ENCODE data around the gene ADD2. TPM values are rescaled to one million over a fixed set of nuclear protein-coding genes. Genes with fewer than 3 reads are reported as not detected.

ADD2 gene
- total RNA-seq, 2 experiments from 2014 or later, result 1.3 to 1.4 TPM

DNA sequence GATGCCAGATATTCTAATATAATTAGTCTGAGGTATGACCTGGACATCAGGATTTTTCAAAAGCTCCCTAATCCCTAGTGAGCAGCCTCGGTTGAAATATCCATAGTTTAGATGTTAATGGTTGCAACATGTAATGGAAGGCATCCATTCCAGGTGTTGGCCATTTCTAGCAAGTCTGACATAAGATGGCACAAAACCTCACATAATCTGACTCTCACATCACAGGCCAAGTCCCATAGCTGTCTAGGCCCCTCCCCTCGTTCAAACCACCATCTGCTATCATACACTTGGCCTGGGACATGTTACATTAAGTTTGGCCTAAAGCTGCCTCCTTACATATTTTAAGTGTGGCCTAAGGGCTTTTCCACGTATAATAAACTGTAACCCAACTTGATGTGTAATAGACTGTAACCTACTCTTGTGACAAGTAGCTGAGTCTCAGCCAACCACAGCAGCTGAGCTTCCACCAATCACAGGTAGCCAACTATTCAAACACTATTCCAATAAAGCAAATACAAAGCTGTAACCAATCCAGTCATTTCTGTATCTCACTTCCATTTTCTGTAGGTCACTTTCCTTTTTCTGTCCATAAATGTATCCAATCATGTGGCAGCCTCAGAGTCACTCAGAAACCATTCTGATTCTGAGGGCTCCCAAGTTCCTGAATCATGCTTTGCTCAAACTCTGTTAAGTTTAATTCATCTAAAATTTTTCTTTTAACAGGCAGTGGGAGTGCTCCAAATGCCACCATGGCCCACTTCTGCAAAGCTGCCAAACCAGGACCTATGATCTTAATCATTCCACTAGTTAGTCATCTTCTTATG, 59.4 kb downstream of the ADD2 start:
- Mint-ChIP-seq H3K36me3 (ENCODE audit: low read depth) (no peaks in the 10 kb centered on the region), H3K4me1 (no peaks in the 10 kb centered on the region), H3K4me3 (no peak overlapping the region), H3K9me3 (no peaks in the 10 kb centered on the region), H3K27ac (no peak overlapping the region), H3K27me3 (no peaks in the 10 kb centered on the region)
- DNase-seq, result no peak
- CTCF ChIA-PET, result no interaction called here
- POLR2A ChIA-PET, result no interaction called here

DNA sequence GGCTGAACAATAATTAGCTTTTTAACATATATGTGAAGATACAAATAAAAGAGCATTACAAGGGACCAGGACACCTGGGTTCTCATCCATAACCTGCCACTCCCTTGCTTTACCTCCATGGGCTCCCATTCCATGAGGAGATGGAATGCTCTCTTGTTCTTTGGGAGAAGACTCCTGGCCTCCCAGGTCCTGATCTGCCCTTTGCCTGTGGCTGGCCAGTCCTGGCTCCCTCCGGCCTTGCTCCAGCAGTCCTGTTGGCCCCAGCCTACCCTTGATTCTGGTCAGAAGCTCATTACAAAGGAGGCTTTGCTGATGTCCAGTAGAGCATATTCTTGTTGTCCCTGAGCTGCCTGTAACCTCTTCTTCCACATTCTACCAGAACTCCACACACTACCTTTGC, 60.3 kb downstream of the ADD2 start:
- no peaks in the 10 kb centered on the region for H3K27me3 Mint-ChIP-seq
- H3K4me3 Mint-ChIP-seq, result no peak overlapping the region
- ChIA-PET POLR2A (no interaction called here), CTCF (no interaction called here)
- no peaks in the 10 kb centered on the region for H3K4me1 Mint-ChIP-seq
- no peak for DNase-seq
- no peak overlapping the region for H3K27ac Mint-ChIP-seq
- no peaks in the 10 kb centered on the region for H3K36me3 Mint-ChIP-seq (ENCODE audit: low read depth)
- H3K9me3 Mint-ChIP-seq, result no peaks in the 10 kb centered on the region

DNA sequence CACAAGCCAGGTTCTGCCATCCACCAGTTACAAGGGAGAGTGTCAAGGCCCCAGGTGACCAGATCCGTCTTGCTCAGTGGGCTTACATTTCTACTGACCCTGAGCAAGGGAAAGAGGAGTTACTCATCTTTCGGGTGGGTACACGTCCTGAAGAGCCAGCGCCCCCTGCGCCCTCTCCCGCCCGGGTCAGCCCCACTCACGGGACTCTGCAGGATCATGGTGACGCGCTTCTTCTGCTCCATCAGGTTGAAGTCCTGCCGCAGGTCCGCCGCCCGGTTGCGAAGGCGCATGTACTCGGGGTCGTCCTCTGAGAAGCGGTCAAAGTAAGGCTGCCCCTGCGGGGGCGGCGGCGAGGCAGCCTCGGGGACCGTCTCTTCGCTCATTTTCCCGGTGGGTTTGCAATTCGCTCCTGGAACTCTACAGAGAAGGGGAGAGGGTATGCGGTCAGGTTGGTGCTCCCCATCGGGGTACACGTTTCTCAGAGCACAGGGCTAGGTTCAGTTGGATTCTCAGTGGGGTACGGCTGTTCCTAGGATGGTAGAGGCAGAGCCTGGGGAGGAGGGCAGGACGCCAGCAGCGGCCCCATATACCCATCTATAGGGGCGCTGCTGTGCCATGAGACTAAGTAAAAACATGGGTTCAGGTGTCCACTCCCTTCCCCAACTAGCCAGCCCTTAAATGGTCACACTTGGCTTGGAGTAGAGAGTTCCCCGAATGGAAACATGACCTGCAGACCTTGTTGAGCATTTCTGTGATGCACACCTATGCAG, 61.8 kb downstream of the ADD2 start:
- H3K4me3 Mint-ChIP-seq, result no peak overlapping the region
- ChIA-PET POLR2A (no interaction called here), CTCF (no interaction called here)
- no peaks in the 10 kb centered on the region for H3K9me3 Mint-ChIP-seq
- no peak overlapping the region for H3K27ac Mint-ChIP-seq
- no peak for DNase-seq
- no peaks in the 10 kb centered on the region for H3K36me3 Mint-ChIP-seq (ENCODE audit: low read depth)
- H3K4me1 Mint-ChIP-seq, result no peaks in the 10 kb centered on the region
- H3K27me3 Mint-ChIP-seq, result peaks cover 2% of the 10 kb centered on the region

DNA sequence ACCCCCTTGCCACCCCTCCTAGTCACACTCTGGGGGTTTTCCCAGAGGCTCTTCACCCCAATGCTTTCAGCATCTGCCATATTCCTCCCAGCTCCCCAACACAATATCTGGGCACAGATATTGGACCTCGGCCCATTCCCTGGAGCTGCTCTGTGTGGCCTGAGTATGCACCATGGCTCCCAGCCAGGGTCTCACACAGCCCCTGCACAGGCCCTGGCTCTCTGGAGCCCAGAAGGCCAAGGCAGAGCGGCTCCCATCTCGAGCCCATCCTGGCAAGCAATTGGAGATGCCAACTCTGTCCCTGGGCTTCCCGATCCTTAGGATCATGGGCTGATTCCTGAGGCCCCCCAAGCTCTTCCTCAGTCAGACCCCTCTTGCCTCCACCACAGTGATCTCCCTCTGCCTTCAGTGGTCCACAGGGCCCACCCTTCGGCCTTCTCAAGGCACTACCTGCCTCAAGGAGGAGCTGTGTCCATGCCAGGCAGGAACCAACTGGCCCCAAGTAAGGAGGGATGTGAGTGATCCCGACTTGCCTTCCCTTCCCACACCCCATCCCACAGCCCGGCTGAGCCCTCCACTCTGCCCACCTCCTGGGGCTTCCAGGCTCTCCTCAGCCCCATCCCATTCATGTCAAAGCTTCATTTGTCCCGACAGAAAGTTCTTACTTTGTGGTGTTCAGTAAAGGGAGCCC, 62.7 kb downstream of the ADD2 start:
- CTCF ChIA-PET, result no interaction called here

DNA sequence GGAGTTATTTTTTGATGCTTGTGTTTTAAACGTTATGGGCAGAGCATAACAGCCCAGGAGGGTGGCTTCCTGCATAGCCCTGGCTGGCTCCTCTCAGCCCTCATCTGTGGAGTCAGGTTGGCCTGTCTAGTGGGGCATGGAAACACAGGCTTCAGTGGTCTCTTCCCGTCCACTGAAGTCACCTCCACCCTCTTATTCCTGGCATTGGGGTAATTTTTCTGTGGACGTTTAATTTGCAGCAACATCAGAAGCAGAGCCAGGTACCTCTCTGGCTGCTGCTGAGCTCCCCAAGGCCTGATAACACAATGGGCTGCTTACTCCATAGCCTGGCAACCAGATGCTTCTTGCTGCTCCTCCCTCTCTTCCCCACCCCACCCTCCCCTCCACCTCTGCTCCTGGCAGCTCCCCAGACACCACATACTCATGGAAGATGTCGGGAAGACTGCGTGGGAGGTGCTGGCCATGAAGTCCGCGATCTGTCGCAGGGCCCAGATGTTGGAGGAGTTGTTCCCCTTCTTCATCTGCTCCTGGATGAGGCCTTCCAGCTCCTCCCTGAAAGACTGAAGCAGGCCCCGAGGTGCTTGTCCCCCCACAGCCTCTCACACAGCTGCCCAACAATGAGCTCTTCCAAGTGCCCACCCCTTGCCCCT, 64.0 kb downstream of the ADD2 start:
- Mint-ChIP-seq H3K27me3 (peaks cover 8% of the 10 kb centered on the region), H3K27ac (no peak overlapping the region), H3K4me3 (no peak overlapping the region), H3K36me3 (ENCODE audit: low read depth) (no peaks in the 10 kb centered on the region), H3K9me3 (no peaks in the 10 kb centered on the region), H3K4me1 (no peaks in the 10 kb centered on the region)
- ChIA-PET POLR2A (no interaction called here), CTCF (no interaction called here)
- no peak for DNase-seq

More for the DNA sequence above, 62.7 kb downstream of the ADD2 start:
- Mint-ChIP-seq H3K4me1 (no peaks in the 10 kb centered on the region), H3K27me3 (peaks cover 5% of the 10 kb centered on the region), H3K4me3 (no peak overlapping the region), H3K27ac (no peak overlapping the region), H3K36me3 (ENCODE audit: low read depth) (no peaks in the 10 kb centered on the region), H3K9me3 (no peaks in the 10 kb centered on the region)
- no peak for DNase-seq
- POLR2A ChIA-PET, result no interaction called here

DNA sequence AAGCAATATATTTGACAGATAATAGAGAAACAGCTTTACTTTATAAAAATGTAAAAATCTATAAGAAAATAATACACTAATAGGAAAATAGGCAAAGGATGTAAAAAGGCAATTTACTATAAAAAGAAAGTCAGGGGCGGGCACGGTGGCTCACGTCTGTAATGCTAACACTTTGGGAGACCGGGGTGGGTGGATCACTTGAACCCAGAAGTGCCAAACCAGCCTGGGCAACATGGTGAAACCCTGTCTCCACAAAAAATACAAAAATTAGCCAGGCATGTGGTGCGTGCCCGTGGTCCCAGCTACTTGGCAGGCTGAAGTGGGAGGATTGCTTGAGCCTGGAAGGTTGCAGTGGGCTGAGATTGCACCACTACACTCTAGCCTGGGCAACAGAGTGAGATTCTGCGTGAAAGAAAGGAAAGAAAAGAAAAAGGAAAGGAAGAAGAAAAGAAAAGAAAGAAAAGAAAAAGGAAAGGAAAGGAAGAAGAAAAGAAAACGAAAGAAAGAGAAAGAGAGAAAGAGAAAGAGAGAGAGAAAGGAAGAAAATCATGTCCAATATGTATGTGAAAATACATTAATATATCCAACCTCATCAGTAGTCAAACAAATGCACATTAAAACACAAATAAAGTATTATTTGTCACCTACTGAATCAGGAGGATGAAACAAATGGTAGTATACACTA, 65.1 kb downstream of the ADD2 start:
- ChIA-PET POLR2A (no interaction called here), CTCF (interaction anchor here (0.5 kb wide), 1 partner anchor 597 kb away, joined by 3 read pairs; no protein-coding TSS in a partner anchor)
- H3K36me3 Mint-ChIP-seq (ENCODE audit: low read depth), result no peaks in the 10 kb centered on the region
- no peaks in the 10 kb centered on the region for H3K9me3 Mint-ChIP-seq
- no peak overlapping the region for H3K27ac Mint-ChIP-seq
- no peaks in the 10 kb centered on the region for H3K4me1 Mint-ChIP-seq
- no peak for DNase-seq
- H3K27me3 Mint-ChIP-seq, result peaks cover 10% of the 10 kb centered on the region
- no peak overlapping the region for H3K4me3 Mint-ChIP-seq

DNA sequence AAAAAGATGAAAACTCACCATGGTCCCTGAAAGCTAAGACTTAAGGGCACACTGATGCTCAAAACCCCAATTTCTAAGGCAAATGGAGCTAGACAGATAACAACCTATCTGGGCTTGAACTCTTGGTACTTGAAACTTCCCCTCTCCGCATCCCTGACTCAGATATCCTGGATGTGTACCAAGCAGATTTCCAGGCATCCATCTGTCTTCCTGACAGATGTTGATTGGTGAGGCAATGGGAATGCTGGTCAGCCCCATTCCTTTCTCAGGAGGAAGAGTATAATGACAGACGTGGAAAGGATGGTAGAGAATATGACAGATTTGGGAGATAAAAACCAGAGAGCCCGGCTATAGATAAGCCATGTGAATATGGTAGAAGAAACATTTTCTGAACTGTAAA, 69.2 kb downstream of the ADD2 start:
- no peak for DNase-seq
- Mint-ChIP-seq H3K27me3 (peaks cover 15% of the 10 kb centered on the region), H3K9me3 (no peaks in the 10 kb centered on the region), H3K4me1 (no peaks in the 10 kb centered on the region), H3K27ac (no peak overlapping the region), H3K4me3 (no peak overlapping the region), H3K36me3 (ENCODE audit: low read depth) (no peaks in the 10 kb centered on the region)
- ChIA-PET CTCF (no interaction called here), POLR2A (no interaction called here)

DNA sequence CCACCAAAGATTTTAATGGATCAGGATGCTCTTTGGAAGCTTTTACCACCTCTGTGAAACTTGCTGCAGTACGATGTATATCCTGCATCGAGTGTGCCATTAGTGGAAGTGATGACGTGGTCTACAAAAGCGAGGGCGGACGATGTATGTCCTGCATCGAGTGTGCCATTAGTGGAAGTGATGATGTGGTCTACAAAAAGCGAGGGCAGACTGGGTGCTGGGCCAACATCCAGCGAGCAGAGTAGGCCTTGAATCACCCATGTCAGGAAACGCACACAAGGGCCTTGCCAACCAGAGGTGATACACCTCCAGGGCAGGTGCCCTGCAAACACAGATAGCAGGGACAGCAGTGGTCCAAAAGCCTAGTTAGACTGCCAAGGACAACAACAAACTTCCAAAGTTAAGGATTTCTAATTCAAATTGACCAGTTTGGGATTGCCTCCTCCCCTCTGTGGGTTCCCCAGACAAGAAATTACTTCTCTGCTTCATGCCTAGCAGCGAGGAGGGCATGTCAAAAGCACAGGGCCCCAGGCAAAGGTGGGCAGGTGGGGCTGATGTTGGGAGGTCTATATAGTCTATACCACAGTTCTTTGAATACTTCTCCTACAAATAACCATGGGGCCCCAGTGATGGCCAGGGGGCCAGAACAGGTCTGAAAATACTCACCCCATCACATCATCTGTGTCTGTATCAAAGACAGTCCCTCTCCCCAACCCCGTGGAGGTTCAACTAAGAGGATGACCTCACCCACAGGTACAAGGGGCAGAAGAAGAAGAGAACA, 70.2 kb downstream of the ADD2 start:
- Mint-ChIP-seq H3K36me3 (ENCODE audit: low read depth) (no peaks in the 10 kb centered on the region), H3K27me3 (peaks cover 15% of the 10 kb centered on the region), H3K9me3 (no peaks in the 10 kb centered on the region), H3K27ac (no peak overlapping the region), H3K4me1 (no peaks in the 10 kb centered on the region), H3K4me3 (no peak overlapping the region)
- ChIA-PET CTCF (no interaction called here), POLR2A (no interaction called here)
- DNase-seq, result no peak

DNA sequence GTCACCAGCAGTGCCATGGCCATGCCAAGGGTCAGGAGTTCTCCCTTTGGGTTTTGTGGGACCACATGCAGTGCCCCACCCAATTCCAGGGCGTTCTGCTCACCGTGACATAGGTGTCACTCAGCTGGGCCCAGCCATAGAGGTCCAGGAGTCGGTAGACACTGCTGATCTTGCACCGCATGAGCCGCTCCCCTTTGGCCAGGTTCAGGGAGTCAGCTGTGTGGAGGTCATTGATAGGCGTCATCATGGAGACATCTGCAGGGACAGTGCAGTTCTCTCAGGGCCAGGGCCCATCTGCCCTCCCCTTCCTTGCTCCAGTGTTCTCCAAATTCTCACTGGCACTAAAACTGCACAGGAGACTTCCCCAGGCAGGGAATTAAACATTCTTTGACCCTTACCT, 71.9 kb downstream of the ADD2 start:
- Mint-ChIP-seq H3K27ac (no peak overlapping the region), H3K36me3 (ENCODE audit: low read depth) (no peaks in the 10 kb centered on the region), H3K4me1 (no peaks in the 10 kb centered on the region), H3K27me3 (peaks cover 13% of the 10 kb centered on the region), H3K4me3 (no peak overlapping the region), H3K9me3 (no peaks in the 10 kb centered on the region)
- DNase-seq, result no peak
- ChIA-PET CTCF (no interaction called here), POLR2A (no interaction called here)

DNA sequence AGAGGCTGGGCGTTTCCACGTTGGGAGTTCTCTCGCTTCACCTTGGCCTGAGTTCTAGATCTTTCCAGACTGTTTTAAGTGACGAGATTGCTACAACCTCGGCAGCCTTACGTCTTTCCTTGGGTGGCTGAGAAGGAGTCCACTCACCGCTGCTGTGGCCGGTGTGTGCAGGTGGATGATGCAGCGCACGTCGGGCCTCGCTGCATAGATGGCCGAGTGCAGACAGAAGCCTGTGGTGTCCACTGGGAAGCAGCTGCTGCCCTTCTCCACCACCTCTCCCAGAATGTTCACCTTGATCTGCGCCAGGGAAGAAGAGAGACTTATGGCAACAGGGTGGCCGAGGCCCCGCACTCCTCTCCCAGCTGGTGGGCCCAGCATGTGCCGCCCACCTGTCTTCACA, 75.7 kb downstream of the ADD2 start:
- H3K4me3 Mint-ChIP-seq, result no peak overlapping the region
- DNase-seq, result no peak
- POLR2A ChIA-PET, result no interaction called here
- CTCF ChIA-PET, result no interaction called here
- H3K27ac Mint-ChIP-seq, result no peak overlapping the region
- peaks cover 6% of the 10 kb centered on the region for H3K27me3 Mint-ChIP-seq
- H3K4me1 Mint-ChIP-seq, result no peaks in the 10 kb centered on the region
- H3K36me3 Mint-ChIP-seq (ENCODE audit: low read depth), result no peaks in the 10 kb centered on the region
- H3K9me3 Mint-ChIP-seq, result no peaks in the 10 kb centered on the region

DNA sequence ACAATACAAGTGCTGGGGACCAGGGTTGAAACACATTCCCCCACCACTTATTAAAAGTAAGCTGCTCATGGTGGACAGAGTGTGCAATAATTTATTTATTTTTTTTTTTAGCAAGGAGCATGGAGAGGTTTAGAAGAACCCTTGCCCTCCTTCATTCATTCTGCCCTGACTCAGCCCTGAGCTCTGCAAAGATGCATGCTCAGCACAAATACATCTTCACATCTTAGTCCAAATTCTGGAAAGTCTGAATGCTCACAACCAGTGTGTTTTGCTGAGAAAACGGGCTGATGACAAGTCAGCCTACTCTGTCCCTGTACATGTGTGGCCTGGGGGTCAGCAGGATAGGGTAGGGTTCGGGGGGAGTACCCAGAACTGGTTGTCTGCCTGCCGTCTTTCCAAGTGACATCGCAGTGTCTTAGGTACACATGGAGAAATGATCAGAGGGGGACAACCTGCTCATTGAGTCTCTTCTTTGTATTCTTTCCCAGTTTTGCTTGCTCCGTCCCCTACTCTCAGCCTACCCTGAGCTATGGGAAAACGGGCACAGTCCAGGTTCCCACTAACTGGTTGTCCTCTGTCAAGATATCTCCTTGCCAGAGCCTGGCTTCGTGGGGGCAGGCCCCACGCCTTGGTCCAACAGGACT, 76.4 kb downstream of the ADD2 start:
- Mint-ChIP-seq H3K9me3 (no peaks in the 10 kb centered on the region), H3K36me3 (ENCODE audit: low read depth) (no peaks in the 10 kb centered on the region), H3K4me3 (no peak overlapping the region), H3K27me3 (peaks cover 6% of the 10 kb centered on the region), H3K27ac (no peak overlapping the region), H3K4me1 (no peaks in the 10 kb centered on the region)
- CTCF ChIA-PET, result no interaction called here
- DNase-seq, result no peak
- POLR2A ChIA-PET, result no interaction called here

DNA sequence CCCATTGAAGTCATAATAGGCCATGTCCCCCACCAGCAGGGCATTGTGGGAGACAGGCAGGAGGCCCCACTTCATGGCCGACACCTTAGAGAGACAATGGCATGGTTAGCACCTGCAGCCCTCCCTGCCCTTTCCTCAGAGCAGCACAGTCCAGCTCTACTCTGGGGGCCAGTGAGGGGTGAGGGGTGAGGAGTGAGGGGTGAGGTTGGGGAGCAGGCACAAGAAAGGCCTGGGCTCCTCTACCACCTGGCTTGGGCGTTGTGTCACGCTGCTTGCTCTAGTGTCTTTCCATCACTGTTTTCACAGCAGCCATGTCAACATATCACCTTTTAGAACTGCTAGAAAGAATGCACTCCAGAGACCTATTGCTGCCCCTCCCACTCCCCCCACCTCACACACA, 77.2 kb downstream of the ADD2 start:
- H3K27me3 Mint-ChIP-seq, result peaks cover 6% of the 10 kb centered on the region
- H3K4me1 Mint-ChIP-seq, result no peaks in the 10 kb centered on the region
- no peaks in the 10 kb centered on the region for H3K36me3 Mint-ChIP-seq (ENCODE audit: low read depth)
- POLR2A ChIA-PET, result no interaction called here
- no peak overlapping the region for H3K4me3 Mint-ChIP-seq
- H3K9me3 Mint-ChIP-seq, result no peaks in the 10 kb centered on the region
- no peak overlapping the region for H3K27ac Mint-ChIP-seq
- no peak for DNase-seq
- CTCF ChIA-PET, result no interaction called here
